H7 (cell line): ENCODE measurements around the gene MAN1B1. TPM values are rescaled to one million over a fixed set of nuclear protein-coding genes. Genes with fewer than 3 reads are reported as not detected.

Source experiments
- DNase-seq: peaks from one replicate; pipeline ENCODE4 v3.0.0; 2012
- H3K27me3 ChIP-seq: 2 replicates; pipeline ENCODE4 v1.6.0; 2011; ENCODE audit warnings: mild to moderate bottlenecking, low read length; ENCODE audit not compliant: control insufficient read depth, insufficient read depth
- H3K36me3 ChIP-seq: replicated peaks from 2 replicates; pipeline ENCODE4 v1.5.1; 2011; ENCODE audit warnings: low read length; ENCODE audit not compliant: control insufficient read depth, insufficient read depth
- H3K4me3 ChIP-seq: 2 replicates; pipeline ENCODE4 v1.5.1; 2011; ENCODE audit warnings: low read depth, mild to moderate bottlenecking, control low read depth, low read length, moderate library complexity; ENCODE audit not compliant: insufficient read depth
- total RNA-seq: library from RNA; depleted of rRNA; stranded (reverse); fragments of >200 nt; shearing (Covaris generic); gene quantifications from 2 replicates; pipeline ENCODE4 v1.2.3, GENCODE V29; 2014

The MAN1B1 gene
- total RNA-seq, 1 experiment from 2014 or later: 70.9 TPM

DNA sequence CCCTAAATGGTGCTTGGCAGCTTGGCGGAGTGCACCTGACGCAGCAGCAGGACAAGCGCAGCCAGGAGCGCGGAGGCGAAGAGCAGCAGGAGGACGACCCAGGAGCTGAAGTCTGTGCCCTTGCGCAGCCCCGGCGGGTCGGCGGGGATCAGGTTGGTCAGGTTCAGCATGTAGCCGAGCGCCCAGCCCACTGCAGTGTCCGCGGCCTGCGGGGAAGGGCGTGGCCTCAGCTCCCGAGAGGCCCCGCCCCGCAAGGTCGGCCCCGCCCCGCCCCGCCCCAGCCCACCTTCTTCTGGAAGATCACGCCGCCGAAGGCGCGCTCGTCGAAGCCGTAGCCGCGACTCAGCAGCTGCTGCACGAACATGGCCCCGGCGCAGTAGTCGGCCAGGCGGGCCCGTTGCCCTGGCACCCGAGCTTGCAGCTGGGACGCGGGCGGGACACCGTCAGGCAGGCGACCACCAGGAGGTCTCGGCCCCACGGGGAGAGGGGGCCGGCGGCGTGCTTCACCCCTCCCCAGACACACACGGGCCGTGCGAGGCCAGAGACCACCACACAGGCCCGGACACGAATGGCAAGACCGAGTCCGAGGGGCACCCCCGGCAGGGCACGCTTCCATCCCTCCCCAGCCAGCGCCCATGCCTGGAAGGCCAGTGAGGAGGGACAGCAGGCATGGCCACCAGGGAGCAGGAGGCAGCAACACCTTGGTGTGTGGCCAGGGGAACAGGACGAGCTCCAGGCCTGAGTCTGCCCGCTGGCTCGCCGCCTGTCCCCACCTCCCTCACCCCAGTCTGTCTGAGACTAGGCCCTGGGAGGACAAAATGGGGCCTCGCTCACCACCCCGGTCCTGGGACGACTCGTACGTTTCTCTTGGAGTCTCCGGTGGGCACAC lies 37.9 kb upstream of the MAN1B1 start:
- Histone ChIP-seq H3K27me3 (peaks cover 63% of the 10 kb centered on the region), H3K4me3 (no peak overlapping the region), H3K36me3 (no peaks in the 10 kb centered on the region)
- DNase-seq: peak; percentile 94

DNA sequence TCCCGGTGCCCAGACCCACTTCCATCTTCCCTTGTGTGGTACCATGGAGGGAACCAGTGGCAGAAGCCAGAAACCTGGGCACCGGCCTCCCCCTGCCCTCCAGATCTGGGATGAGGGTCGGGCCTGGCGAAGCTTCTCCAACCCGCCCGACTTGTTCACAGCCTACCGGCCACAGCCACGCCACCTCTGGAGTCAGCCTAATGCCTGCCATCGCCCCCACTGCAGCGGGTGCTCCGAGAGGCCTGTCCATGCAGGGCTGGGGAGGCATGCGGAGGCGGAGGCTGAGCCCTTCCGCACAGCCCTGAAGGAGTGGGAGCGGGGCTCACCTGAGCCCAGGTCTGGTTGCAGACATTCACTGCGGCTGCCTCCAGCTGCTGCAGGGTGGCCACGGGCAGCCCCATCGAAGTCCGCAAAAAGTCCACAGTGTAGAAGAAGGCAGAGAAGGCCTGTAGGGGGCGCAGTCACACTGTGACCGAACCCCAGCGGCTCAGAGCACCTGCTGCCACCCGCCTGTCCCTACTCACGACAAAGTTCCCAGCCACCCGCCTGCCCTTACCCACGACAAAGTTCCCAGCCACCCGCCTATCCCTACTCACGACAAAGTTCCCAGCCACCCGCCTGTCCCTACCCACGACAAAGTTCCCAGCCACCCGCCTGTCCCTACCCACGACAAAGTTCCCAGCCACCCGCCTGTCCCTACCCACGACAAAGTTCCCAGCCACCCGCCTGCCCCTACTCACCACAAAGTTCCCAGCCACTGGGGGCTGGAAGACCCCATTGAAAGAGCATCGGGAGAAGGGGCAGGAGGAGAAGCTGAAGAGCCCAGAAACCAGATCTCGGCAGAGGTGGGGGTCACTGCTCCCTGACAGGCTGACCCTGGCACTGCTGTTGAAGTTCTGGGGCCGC lies 37.0 kb upstream of the MAN1B1 start:
- peaks cover 67% of the 10 kb centered on the region for H3K27me3 ChIP-seq
- peak; percentile 94 for DNase-seq
- no peaks in the 10 kb centered on the region for H3K36me3 ChIP-seq
- H3K4me3 ChIP-seq: no peak overlapping the region

DNA sequence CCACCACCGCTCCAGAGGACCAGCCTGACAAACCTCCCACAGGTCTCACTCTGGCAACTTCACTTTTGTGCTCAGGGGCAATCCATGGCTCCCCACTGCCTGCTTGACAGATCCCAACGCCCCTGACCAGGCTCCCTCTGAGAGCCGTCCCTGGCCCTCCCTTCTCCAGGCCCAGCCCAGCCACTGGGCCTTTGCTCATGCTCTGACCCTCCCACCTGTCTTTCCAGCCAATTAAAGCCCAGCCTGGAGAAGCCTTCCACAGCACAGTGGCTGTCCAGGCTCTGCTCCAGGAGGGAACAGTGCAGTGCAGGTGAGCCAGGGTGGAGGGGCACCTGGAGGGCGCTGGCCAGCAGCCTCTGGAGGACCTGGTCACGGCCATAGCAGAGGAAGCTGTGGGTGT lies 36.2 kb upstream of the MAN1B1 start:
- DNase-seq: no peak
- Histone ChIP-seq H3K36me3 (no peaks in the 10 kb centered on the region), H3K27me3 (peaks cover 62% of the 10 kb centered on the region)

DNA sequence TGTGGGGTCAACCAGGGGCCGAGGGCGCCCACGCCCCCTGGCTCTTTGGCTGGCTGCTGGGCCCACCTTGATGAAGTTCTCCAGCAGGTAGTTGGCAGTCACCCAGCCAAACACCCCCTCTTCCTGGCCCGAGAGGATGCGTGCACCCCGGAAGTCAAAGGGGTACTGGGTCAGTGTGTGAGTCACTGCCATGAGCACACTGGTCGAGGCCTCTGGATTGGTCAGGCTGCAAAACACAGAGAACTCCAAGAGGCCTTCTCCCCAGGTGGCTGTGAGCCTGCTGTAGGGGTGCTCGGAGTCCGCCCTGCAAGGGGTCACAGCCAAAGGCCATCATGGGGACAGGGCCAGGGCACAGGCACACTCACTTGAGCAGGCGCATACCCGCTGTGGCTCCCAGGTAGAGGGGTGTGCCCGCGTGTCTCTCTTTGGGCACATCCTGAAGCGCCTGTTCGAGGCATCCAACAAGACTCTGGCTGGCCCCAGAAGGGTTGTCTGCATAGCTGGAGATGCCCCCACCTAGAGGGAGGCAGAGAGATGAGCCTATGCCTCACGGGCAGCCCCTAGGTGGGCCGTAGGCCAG lies 35.5 kb upstream of the MAN1B1 start:
- no peak for DNase-seq
- Histone ChIP-seq H3K4me3 (no peak overlapping the region), H3K36me3 (no peaks in the 10 kb centered on the region), H3K27me3 (peaks cover 61% of the 10 kb centered on the region)

More for the DNA sequence above, 36.2 kb upstream of the MAN1B1 start:
- no peak overlapping the region for H3K4me3 ChIP-seq

DNA sequence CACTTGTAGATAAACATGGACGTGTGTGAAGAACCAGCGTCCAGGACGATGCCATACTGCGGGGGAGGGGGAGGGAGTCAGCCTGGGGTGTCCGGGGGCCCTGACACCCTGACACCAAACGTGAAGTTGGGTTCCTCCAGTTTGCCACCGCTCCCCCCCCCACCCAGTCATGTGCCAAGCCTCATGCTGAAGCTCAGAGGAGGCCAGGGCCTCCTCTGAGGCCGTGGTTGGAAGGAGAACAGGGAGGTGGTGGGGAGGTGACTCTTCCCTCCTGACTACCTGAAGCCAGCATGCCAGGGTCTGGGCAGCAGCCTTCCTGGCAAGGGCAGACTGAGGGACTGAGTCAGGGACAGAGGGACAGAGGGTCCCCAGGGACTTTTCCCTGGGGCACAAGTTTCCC lies 34.5 kb upstream of the MAN1B1 start:
- DNase-seq: no peak
- Histone ChIP-seq H3K4me3 (no peak overlapping the region), H3K27me3 (peaks cover 57% of the 10 kb centered on the region), H3K36me3 (no peaks in the 10 kb centered on the region)

DNA sequence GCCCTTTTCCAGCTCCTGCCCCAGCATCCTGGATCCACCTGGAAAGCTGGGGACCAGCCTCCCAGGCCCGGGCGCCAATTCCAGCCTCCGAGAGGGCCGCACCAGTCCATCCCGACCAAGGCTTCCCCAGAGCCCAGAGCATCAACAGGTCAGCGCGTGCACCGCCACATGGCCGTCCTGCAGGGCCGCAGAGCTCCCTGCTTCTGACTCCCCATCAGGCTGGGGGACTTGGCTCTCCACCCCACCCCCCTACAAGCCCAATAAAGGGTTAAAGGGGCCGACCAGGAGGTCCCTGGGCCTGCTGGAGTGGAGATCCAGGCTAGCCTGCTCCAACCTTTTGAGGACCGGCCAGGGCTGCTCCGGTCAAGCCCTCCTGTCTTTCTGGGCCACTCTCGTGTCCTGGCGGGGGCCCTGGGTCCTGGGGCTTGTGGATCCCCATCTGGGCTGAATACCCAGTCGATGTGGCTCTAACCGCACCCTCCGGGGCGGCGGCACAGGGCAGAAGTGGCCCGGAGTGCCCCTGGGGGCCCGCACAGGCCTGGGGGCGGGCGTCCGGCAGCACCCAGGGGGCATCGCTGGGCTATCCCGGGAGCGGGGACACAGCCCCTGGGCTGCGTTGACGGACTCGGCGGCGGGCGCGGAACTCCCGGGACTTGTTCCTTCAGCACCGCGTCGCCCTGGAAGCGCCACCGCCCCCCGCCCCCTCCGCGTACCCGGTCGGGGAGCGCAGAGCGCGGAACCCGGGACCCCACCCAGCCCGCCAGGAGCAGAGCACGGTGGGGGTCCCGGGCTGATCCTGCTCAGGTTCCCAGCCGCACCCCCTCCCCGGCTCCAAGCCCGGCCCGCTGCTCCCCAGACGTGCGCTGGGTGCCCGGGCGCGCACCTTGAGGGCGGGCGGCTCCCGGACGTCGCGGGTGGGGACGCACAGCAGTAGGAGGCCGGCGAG lies 33.5 kb upstream of the MAN1B1 start:
- Histone ChIP-seq H3K4me3 (peak overlapping the region; percentile 43), H3K27me3 (peaks cover 50% of the 10 kb centered on the region), H3K36me3 (no peaks in the 10 kb centered on the region)
- DNase-seq: peak; percentile 89

DNA sequence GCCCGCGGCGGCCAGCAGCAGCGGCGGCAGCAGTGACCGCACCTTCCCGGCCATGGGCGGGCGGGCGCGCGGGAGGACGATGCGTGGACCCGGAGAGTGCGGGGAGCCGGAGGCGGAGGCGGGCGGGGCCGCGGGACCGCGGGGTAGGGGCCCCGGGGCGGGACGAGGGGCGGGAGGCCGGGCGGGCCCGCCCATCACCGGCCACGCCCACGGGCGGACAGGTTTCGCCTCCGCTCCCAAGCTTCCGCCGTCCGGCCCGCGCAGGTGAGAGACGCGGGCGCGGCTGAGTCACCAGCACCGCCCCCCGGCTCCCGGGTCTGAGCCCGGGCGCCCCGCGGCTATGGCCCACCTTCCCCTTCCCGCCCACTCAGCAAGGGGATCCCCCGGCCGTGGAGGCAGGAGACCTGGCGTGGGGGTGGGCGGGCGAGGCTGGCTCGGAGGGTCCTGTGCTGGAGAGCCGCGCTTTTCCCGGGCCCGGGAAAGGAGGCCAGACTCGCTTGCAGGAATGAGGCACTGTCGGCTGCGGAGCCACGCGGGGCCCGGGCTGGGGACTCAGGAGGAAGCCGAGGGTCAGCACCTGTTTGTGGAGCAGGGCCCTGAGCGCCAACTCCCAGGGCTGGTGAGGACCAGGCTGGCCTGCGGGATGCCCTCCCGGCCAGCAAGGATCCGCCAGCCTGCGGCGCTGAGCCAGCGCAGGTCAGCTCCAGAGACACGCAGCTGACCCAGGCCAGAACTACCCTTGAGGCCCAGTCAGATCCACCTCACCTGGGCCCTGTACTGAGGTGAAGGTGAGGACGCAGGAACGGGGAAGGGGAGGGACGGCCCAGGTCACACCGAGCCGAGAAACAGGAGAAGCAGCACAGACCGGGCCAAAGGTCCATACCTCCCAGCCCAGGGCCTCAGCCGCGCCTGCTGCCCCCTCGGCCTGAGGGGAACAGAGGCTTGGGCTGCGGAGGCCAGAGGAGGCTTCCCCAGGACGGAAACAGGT lies 32.5 kb upstream of the MAN1B1 start, which contains the start of gene ENTPD2:
TSS of gene ENTPD2 (minus strand) at position 118 of the 988 bp plus-strand sequence. CDS start at position 54, 64 bp downstream.
- Histone ChIP-seq H3K27me3 (peaks cover 43% of the 10 kb centered on the region), H3K36me3 (no peaks in the 10 kb centered on the region), H3K4me3 (peak within 1 kb of the TSS; percentile 43)
- peak; percentile 96 for DNase-seq

DNA sequence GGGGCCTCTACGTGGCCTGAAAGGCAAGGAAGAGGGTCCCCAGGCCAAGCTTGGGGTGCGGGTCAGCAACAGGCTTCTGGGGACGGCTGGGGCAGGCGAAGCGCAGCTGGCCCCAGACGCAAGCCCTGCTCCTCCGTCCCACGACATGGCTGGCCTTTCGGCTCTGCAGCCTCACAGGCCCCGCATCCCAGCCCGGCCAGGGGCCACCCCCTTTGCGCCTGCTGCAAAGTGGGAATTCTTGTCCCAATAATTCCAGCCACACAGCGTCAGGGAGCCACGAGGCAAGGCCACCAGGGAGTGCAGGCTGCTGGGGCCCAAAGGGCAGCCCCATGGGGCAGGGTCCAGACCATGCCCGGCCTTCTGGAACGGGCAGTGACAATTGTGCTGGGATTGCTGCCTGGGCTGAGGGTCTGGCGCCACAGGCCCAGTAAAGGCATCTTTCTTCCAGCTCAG lies 31.8 kb upstream of the MAN1B1 start:
- no peak overlapping the region for H3K4me3 ChIP-seq
- H3K36me3 ChIP-seq: no peaks in the 10 kb centered on the region
- DNase-seq: no peak
- peaks cover 36% of the 10 kb centered on the region for H3K27me3 ChIP-seq

DNA sequence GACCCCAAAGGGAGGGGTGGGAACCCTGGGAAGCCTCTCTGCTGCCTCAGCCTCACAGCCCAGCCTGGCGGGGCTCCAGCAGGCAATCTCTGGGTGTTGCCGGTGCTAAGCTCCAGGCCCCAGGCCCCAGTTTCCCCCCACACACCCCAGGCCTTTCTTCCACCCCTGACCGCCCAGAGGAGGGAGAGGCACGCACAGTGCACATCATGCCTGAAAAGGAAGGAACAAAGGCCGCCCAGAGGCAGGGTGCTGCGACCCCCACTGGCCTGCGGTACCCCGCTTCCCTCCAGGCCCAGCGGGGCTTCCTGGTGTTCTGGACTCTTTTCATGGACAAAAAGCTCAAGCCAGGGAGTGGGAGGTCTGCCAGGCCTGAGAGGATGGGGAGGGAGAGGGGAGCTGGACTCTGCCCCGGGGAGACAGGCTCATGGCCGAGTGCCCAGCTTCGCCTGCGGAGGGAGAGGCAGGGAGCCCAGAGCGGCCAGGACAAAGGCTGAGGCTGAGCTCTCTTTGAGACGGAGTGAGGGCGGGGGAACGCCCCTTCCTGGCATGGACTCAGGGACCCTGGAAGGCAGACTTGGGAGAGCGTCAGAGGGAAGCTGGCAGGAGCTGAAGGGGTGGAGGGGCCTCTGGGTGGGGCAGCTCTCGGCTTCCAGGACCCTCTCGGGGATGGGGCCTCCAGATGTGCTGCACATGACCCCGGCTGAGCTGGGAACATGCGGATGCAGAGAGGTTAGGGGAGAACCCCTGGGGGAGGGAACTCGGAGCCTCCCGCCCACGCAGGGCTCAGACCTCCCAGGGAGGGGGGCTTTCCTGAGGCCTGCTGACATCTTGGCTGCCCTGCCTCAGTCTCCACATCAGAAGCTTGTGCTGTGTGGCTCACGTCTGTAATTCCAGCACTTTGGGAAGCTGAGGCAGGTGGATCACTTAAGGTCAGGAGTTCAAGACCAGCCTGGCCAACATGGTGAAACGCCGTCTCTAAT lies 31.1 kb upstream of the MAN1B1 start:
- peaks cover 32% of the 10 kb centered on the region for H3K27me3 ChIP-seq
- no peaks in the 10 kb centered on the region for H3K36me3 ChIP-seq
- DNase-seq: peak; percentile 78
- no peak overlapping the region for H3K4me3 ChIP-seq

DNA sequence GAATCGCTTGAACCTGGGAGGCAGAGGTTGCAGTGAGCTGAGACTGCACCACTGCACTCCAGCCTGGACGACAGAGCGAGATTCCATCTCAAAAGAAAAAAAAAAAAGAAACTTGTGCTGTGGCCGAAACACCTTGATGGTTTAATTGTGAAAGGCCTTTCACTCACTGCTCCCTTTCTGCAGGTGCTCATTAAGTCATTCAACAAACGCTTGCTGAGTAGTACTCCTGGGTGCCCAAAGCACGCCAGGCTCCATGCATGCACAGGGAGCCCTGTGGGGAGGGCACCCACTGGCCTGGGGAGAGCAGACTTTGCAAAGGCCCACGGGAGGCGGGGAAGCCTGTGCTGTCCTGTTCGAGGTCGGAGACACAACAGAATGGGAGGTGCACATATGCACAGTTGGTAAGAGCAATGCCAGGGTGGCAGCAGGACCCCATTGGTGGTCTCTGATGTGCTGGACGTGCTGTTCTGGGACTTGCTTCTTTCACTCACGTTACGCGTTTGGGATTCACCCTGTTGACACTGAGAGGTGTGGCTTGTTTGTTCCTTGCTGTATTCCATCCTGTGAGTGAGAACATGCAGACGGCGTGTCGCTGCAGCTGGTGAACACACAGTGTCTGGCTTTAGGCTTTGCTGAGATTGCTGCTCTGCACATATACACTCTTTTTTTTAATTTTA lies 29.9 kb upstream of the MAN1B1 start:
- H3K27me3 ChIP-seq: peaks cover 32% of the 10 kb centered on the region
- H3K4me3 ChIP-seq: no peak overlapping the region
- H3K36me3 ChIP-seq: no peaks in the 10 kb centered on the region
- DNase-seq: no peak

DNA sequence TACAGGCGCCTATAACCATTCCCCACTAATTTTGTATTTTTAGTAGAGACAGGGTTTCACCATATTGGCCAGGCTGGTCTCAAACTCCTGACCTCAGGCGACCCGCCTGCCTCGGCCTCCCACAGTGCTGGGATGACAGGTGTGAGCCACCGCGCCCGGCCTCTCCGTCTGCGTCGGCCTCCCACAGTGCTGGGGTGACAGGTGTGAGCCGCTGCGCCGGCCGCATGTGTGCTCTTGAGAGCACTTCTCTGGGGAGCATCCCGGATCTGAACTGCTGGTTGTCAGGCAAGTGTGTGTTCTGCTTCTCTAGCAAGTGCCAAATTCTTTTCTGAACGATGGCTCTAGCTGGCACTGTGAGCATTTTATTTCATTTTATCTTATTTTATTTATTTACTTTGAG lies 29.2 kb upstream of the MAN1B1 start:
- no peak overlapping the region for H3K4me3 ChIP-seq
- DNase-seq: no peak
- H3K27me3 ChIP-seq: peaks cover 28% of the 10 kb centered on the region
- no peaks in the 10 kb centered on the region for H3K36me3 ChIP-seq
